Right lobe of liver (tissue), 4 donors: ENCODE data around the gene PYDC2.

Experiments used
- POLR2A ChIP-seq: fragments of 450-650 bp; IDR thresholded peaks from one replicate; pipeline ENCODE4 v1.6.1; 2017; ENCODE audit warnings: antibody characterized with exemption, mild to moderate bottlenecking
- TF ChIP-seq, protein P1 (sequence below), 4 donors: fragments of 200-600 bp in 3 of 4; fragments of 450-650 bp in 1 of 4; IDR thresholded peaks; one replicate each; pipeline versions ENCODE4 v1.5.1 to v1.8.0; 2016 to 2022; ENCODE audit warnings: antibody characterized with exemption in 4 of 4, mild to moderate bottlenecking in 2 of 4
- donor health status: DM: no; HTN: no; CAD: no.
- donor health status: DM: no; HTN: no; CAD: no.
- donor health status: DM: no; HTN: yes; CAD: no.

DNA sequence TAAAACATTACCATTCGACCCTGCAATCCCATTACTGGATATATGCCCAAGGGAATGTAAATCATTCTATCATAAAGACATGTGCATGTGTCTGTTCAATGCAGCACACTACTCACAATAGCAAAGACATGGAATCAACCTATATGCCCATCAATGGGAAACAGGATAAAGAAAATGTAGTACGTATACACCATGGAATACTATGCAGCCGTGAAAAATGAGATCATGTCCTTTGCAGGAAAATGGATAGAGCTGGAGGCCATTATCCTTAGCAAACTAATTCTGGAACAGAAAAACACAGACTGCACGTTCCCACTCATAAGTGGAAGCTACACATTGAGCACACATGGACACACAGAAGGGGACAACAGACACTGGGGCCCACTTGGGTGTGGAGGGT is 20.4 kb upstream of the PYDC2 start:
- TF ChIP-seq, protein P1, sequence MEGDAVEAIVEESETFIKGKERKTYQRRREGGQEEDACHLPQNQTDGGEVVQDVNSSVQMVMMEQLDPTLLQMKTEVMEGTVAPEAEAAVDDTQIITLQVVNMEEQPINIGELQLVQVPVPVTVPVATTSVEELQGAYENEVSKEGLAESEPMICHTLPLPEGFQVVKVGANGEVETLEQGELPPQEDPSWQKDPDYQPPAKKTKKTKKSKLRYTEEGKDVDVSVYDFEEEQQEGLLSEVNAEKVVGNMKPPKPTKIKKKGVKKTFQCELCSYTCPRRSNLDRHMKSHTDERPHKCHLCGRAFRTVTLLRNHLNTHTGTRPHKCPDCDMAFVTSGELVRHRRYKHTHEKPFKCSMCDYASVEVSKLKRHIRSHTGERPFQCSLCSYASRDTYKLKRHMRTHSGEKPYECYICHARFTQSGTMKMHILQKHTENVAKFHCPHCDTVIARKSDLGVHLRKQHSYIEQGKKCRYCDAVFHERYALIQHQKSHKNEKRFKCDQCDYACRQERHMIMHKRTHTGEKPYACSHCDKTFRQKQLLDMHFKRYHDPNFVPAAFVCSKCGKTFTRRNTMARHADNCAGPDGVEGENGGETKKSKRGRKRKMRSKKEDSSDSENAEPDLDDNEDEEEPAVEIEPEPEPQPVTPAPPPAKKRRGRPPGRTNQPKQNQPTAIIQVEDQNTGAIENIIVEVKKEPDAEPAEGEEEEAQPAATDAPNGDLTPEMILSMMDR (IDR thresholded peaks at IDR 0.05) = no peak
- TF ChIP-seq POLR2A = no peak
